Peyer's patch (tissue), 4 donors: ENCODE data around the gene PAX2. TPM values are rescaled to one million over a fixed set of nuclear protein-coding genes. Genes with fewer than 3 reads are reported as not detected.

Experiments used
- DNase-seq, 3 donors: peaks; one replicate each; pipeline ENCODE4 v3.0.0-alpha.2; 2017 to 2019
- H3K27ac ChIP-seq, 4 donors: fragments of 200-600 bp; sonication (generic); one replicate each; pipeline ENCODE4 v1.5.1; 2016 to 2019
- H3K27me3 ChIP-seq, 2 donors: fragments of 200-600 bp; sonication (generic); one replicate each; pipeline ENCODE4 v1.5.1; 2019
- H3K36me3 ChIP-seq, 3 donors: fragments of 200-600 bp; sonication (generic); one replicate each; pipeline ENCODE4 v1.5.1; 2016 to 2019
- H3K4me1 ChIP-seq, 4 donors: fragments of 200-600 bp; sonication (generic); one replicate each; pipeline ENCODE4 v1.5.1; 2016 to 2019
- H3K4me3 ChIP-seq, 4 donors: fragments of 200-600 bp; sonication (generic); 1 replicate in 3 of 4; 2 replicates in 1 of 4; pipeline ENCODE4 v1.5.1; 2016 to 2019; ENCODE audit warnings: mild to moderate bottlenecking in 1 of 4
- H3K9me3 ChIP-seq, 4 donors: fragments of 200-600 bp; sonication (generic); one replicate each; pipeline ENCODE4 v1.5.1; 2016 to 2019; ENCODE audit warnings: mild to moderate bottlenecking in 1 of 4
- POLR2A ChIP-seq, 2 donors: fragments of 450-650 bp; IDR thresholded peaks; one replicate each; pipeline ENCODE4 v1.5.1; 2017; ENCODE audit warnings: antibody characterized with exemption in 2 of 2, mild to moderate bottlenecking in 2 of 2, moderate library complexity in 2 of 2
- total RNA-seq, 4 donors: library from RNA; depleted of rRNA; stranded (reverse); fragments of >200 nt; gene quantifications; one replicate each; pipeline ENCODE4 v1.1.0, GENCODE V29; 2016
- TF ChIP-seq, protein P1 (sequence below), 6 experiments: fragments of 450-650 bp in 4 of 6; fragments of 200-600 bp in 2 of 6; sonication (generic) in 1 of 6; IDR thresholded peaks; one replicate each; pipeline ENCODE4 v1.5.1; 2017 to 2019; ENCODE audit warnings: antibody characterized with exemption in 6 of 6, mild to moderate bottlenecking in 3 of 6, moderate library complexity in 1 of 6

The PAX2 gene
- total RNA-seq, 4 donors from 2014 or later, result not detected

DNA sequence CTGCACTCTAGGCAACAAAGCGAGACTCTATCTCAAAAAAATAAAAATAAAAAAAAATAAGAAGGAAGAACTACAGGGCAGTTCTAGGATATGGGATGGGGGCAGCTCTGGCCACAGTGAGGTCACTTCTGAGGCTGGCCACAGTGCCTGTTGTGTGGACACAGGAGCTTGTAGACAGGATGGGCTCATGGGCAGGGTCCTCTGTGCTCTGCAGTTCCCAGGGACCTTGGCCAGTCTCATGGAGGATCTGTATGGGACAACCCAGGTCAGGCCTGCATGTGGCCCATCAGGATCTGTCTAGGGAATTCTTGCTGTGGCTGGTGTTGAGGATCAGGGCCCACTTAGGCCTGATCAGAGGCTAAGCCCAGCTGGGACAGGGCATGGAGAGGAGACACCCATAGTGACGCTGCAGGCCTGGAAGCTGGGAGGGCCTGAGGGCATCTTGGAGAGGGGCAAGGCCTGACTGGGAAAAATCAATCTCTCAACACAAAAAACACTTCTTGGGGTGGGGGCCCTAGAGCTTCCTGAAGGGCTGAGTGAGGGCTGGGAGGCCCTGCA lies 19.4 kb upstream of the PAX2 start:
- Histone ChIP-seq H3K27me3 (peaks cover 0 to 48% of the 10 kb centered on the region in 2 donors), H3K4me3 (no peak overlapping the region), H3K4me1 (peaks cover 0 to 21% (median 15%) of the 10 kb centered on the region in 4 donors), H3K27ac (no peak overlapping the region), H3K9me3 (no peaks in the 10 kb centered on the region), H3K36me3 (no peaks in the 10 kb centered on the region)
- TF ChIP-seq, protein P1, sequence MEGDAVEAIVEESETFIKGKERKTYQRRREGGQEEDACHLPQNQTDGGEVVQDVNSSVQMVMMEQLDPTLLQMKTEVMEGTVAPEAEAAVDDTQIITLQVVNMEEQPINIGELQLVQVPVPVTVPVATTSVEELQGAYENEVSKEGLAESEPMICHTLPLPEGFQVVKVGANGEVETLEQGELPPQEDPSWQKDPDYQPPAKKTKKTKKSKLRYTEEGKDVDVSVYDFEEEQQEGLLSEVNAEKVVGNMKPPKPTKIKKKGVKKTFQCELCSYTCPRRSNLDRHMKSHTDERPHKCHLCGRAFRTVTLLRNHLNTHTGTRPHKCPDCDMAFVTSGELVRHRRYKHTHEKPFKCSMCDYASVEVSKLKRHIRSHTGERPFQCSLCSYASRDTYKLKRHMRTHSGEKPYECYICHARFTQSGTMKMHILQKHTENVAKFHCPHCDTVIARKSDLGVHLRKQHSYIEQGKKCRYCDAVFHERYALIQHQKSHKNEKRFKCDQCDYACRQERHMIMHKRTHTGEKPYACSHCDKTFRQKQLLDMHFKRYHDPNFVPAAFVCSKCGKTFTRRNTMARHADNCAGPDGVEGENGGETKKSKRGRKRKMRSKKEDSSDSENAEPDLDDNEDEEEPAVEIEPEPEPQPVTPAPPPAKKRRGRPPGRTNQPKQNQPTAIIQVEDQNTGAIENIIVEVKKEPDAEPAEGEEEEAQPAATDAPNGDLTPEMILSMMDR (IDR thresholded peaks at IDR 0.05), result no peak
- no peak for TF ChIP-seq POLR2A (IDR thresholded peaks at IDR 0.05)
- no peak for DNase-seq

DNA sequence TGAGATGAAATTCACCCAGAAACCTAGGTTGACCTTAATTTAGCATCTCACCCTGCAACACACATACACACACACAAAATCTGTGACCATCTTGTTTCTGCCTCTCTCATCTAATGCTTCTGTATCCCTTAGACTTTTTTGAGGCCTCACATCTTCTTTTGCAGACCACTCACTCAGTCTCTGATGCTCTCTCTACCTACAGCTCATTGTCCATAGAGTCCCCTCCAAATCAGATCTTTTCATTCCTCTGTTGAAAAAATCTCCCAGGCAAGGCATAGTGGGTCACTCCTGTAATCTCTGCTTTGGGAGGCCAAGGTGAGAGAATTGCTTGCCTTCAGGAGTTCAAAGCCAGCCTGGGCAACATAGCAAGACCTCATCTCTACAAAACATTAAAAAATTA lies 17.6 kb upstream of the PAX2 start:
- H3K4me1 ChIP-seq, result peaks cover 0 to 26% (median 18%) of the 10 kb centered on the region in 4 donors
- H3K4me3 ChIP-seq, result no peak overlapping the region
- no peaks in the 10 kb centered on the region for H3K36me3 ChIP-seq
- TF ChIP-seq POLR2A (IDR thresholded peaks at IDR 0.05), result no peak
- TF ChIP-seq, protein P1 (IDR thresholded peaks at IDR 0.05), result no peak
- no peak overlapping the region for H3K27ac ChIP-seq
- no peaks in the 10 kb centered on the region for H3K9me3 ChIP-seq
- peaks cover 0 to 58% of the 10 kb centered on the region in 2 donors for H3K27me3 ChIP-seq
- DNase-seq, result no peak

DNA sequence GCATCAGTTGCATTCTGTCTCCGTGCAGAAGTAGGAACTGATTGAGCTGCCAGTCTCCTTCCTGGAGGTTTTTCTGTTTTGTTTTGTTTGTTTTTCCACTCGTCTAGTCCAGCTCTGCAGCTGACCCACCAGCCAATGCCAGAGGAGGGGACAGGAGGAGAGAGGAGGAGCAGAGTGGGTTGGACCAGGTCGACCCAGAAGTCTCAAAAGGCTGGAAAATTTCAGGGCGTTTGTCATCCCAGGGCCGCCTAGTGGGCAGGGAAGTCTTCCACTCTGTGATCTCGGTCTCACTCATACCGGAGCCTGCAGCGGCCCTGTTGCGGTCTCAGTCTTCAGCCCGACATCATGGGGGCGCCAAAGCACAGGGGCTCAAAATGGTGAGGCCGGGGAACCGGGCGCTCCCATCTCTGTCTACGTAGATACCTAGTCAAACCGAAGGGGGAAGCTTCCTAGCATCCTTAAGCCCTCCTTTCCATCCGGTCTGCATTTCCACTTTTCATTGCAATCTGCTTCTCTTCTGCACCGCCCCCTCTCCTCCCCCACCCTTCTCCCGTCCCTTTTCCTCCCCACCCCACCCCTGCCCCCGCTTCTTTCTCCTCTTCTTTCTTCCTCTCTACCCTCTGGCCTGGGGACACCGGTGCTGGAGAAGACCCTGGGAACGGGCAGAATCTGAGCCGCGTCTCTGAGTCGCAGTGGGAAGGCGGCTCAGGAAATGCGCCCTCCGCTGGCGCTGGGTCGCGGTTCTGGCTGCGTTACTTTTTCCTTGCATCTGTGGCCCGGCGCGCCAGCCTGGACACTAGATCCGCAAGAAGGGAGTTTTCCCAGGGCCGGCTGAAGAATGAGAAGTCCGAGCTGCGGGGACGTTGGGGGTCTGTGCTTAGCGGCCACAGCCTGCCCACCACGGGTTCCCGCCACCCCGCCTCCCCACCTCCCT lies 16.2 kb upstream of the PAX2 start:
- TF ChIP-seq, protein P1 (IDR thresholded peaks at IDR 0.05), result no peak
- TF ChIP-seq POLR2A (IDR thresholded peaks at IDR 0.05), result no peak
- Histone ChIP-seq H3K27ac (no peak overlapping the region), H3K4me3 (peak overlapping the region in 2 of 4 donors; percentile 12 to 14), H3K9me3 (no peaks in the 10 kb centered on the region), H3K27me3 (peaks cover 0 to 51% of the 10 kb centered on the region in 2 donors), H3K4me1 (peaks cover 0 to 26% (median 18%) of the 10 kb centered on the region in 4 donors), H3K36me3 (no peaks in the 10 kb centered on the region)
- no peak for DNase-seq

DNA sequence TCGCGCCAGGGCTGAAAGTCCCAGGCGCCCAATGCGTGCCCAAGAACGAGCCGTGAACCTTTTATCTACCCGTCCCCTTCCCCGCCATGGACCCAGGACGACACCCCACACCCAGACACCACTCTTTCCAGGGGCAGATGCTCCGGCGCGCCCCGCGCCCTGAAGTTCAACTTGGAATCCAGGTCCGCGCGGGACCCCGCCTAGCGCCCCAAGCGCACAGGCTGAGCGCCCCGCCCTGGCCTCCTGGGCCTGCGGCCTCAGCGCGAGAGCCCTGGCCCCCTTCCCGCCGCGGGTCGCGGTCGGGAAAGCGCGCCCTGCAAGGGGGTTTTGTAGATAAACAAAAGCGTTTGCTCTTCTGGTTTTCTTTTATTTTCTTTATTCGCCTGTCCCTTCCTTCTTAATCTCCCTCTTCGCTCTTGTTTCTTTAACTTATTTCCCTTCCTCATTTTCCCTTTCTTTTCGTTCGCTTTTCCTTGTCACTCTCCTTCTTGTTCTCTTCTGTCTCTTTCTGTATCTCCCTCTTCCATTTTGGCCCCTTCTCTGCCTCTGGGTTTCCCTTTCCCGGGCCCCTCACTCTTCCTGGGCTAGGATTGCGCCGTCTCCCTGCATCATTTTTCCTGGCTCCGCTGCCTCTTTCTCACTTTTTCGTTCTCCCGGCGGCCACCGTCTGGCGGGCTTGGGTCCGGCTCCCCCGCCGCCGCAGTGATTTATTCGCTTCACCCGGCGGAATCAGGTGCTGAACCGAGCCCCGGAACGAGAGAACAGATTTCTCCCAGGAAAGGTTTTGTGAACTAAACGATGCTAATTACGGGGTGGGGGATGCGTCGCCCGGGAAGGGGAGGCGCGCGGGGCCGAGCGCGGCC lies 15.3 kb upstream of the PAX2 start:
- H3K9me3 ChIP-seq, result no peaks in the 10 kb centered on the region
- peak overlapping the region in 3 of 4 donors; percentile 12 to 35 (median 14) for H3K4me3 ChIP-seq
- H3K27me3 ChIP-seq, result peaks cover 0 to 47% of the 10 kb centered on the region in 2 donors
- no peaks in the 10 kb centered on the region for H3K36me3 ChIP-seq
- no peak for DNase-seq
- H3K27ac ChIP-seq, result no peak overlapping the region
- TF ChIP-seq, protein P1 (IDR thresholded peaks at IDR 0.05), result no peak
- no peak for TF ChIP-seq POLR2A (IDR thresholded peaks at IDR 0.05)
- H3K4me1 ChIP-seq, result peaks cover 0 to 27% (median 18%) of the 10 kb centered on the region in 4 donors

DNA sequence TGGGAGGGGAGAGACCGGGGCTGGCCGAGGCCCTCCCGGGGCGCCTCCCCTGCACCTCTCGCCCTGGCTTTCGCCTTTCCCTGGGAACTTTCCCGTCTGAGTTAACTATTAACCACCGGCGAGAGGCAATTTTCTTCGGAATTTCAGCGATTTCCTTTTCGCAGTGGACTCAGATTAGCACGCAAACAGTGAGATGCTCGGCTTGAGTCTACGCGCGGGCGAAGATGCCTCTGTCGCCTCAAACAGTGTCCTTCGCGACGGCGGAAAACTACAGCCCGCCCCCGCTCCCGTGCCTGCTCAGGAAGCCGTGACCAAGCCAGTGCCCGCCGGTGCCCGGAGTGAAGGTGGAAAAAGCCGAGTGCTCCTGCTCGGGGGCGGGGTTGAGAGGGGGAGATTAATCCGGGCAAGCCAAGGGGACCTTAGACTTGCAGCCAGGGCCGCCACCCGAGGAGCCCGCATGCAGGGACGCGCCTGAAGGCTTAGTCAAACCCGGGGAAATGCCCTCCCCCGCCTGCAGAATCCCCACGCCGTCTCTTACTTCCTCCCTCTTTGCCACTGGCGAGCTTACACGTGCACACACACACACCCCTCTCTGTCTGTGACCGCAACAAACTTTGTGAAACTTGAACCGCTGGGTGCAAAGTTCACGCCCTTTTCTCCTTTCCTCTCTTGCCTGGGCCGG lies 14.5 kb upstream of the PAX2 start:
- Histone ChIP-seq H3K36me3 (no peaks in the 10 kb centered on the region), H3K9me3 (no peaks in the 10 kb centered on the region), H3K27me3 (peaks cover 0 to 53% of the 10 kb centered on the region in 2 donors), H3K4me1 (peaks cover 0 to 33% (median 18%) of the 10 kb centered on the region in 4 donors), H3K27ac (no peak overlapping the region), H3K4me3 (peak overlapping the region in 2 of 4 donors; percentile 14 to 35)
- TF ChIP-seq POLR2A (IDR thresholded peaks at IDR 0.05), result no peak
- TF ChIP-seq, protein P1 (IDR thresholded peaks at IDR 0.05), result no peak
- DNase-seq, result peak in 1 of 3 donors; percentile 51
